Ovary (tissue), 3 donors: ENCODE data around the gene CCDC188.

Experiments
- EP300 ChIP-seq: sonication (generic); formaldehyde crosslinking; IDR thresholded peaks from one replicate; pipeline ENCODE4 v1.6.1; 2017; ENCODE audit warnings: antibody characterized with exemption
- TF ChIP-seq, protein P1 (sequence below), 3 donors: fragments of 450-650 bp in 2 of 3; fragments of 200-600 bp in 1 of 3; IDR thresholded peaks; one replicate each; pipeline versions ENCODE4 v1.5.1 to v1.8.0; 2016 to 2022; ENCODE audit warnings: antibody characterized with exemption in 3 of 3, mild to moderate bottlenecking in 1 of 3
- donor health status: DM: no; HTN: no; CAD: no.

DNA sequence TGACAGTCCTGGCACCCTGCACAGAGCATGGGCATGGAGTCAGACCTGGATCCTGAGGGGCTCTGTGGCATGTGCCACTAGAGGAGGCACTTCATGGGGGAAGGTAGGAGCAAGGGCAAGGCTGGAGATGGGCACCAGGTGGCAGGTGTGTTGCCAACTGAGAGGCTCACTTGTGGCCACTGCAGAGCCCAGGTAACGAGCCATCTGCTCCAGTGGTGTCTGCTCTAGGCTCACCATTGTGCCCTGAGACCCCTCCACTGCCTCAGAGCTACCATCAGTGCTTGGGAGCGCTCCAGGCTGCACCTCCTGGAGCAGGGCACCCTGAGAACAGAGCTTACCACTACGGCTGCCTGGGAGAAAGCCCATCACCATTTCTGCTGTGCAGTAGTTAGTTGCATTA lies 20.5 kb downstream of the CCDC188 start:
- TF ChIP-seq, protein P1, sequence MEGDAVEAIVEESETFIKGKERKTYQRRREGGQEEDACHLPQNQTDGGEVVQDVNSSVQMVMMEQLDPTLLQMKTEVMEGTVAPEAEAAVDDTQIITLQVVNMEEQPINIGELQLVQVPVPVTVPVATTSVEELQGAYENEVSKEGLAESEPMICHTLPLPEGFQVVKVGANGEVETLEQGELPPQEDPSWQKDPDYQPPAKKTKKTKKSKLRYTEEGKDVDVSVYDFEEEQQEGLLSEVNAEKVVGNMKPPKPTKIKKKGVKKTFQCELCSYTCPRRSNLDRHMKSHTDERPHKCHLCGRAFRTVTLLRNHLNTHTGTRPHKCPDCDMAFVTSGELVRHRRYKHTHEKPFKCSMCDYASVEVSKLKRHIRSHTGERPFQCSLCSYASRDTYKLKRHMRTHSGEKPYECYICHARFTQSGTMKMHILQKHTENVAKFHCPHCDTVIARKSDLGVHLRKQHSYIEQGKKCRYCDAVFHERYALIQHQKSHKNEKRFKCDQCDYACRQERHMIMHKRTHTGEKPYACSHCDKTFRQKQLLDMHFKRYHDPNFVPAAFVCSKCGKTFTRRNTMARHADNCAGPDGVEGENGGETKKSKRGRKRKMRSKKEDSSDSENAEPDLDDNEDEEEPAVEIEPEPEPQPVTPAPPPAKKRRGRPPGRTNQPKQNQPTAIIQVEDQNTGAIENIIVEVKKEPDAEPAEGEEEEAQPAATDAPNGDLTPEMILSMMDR (IDR thresholded peaks at IDR 0.05) = no peak
- no peak for TF ChIP-seq EP300
